Type B pancreatic cell (in vitro differentiated cells): ENCODE data around the gene RETREG3. TPM values are rescaled to one million over a fixed set of nuclear protein-coding genes. Genes with fewer than 3 reads are reported as not detected.
"Not testable (repeated sequence)": the region's sequence is repeated elsewhere in the genome, so short reads cannot be mapped to it uniquely, and the experiment has no call there.

ENCODE experiments used
- DNase-seq: peaks from one replicate; pipeline ENCODE4 v3.0.0; 2021; ENCODE audit warnings: mixed read lengths; ENCODE audit not compliant: unreplicated experiment; ENCODE audit errors: extremely low spot score
- H3K27ac Mint-ChIP-seq: 2 replicates; pipeline ENCODE4 v1.8.0; 2021; ENCODE audit warnings: mild to moderate bottlenecking, mixed read lengths
- H3K27me3 Mint-ChIP-seq: 2 replicates; pipeline ENCODE4 v1.8.0; 2021; ENCODE audit warnings: mixed read lengths
- H3K36me3 Mint-ChIP-seq: 2 replicates; pipeline ENCODE4 v1.8.0; 2021; ENCODE audit warnings: mixed read lengths
- H3K4me1 Mint-ChIP-seq: one replicate; pipeline ENCODE4 v1.8.0; 2021; ENCODE audit warnings: mixed read lengths; ENCODE audit not compliant: unreplicated experiment
- H3K4me3 Mint-ChIP-seq: 2 replicates; pipeline ENCODE4 v1.8.0; 2021; ENCODE audit warnings: mild to moderate bottlenecking, mixed read lengths
- H3K9me3 Mint-ChIP-seq: 2 replicates; pipeline ENCODE4 v1.8.0; 2021; ENCODE audit warnings: mixed read lengths
- total RNA-seq: library from RNA; stranded (reverse); gene quantifications from 2 replicates; pipeline ENCODE4 v1.2.1, GENCODE V29; 2021; ENCODE audit warnings: low replicate concordance
- TF ChIP-seq, protein P1 (sequence below): fragments of 200-600 bp; sonication (generic); conservative IDR thresholded peaks from 2 replicates; pipeline ENCODE4 v1.5.0; 2021; ENCODE audit warnings: antibody characterized with exemption, mild to moderate bottlenecking

RETREG3 gene
- total RNA-seq, 1 donor from 2014 or later, result 62.9 TPM

- no peak for DNase-seq
- H3K36me3 Mint-ChIP-seq, result no peaks in the 10 kb centered on the region
- H3K4me3 Mint-ChIP-seq, result no peak overlapping the region
- TF ChIP-seq, protein P1, sequence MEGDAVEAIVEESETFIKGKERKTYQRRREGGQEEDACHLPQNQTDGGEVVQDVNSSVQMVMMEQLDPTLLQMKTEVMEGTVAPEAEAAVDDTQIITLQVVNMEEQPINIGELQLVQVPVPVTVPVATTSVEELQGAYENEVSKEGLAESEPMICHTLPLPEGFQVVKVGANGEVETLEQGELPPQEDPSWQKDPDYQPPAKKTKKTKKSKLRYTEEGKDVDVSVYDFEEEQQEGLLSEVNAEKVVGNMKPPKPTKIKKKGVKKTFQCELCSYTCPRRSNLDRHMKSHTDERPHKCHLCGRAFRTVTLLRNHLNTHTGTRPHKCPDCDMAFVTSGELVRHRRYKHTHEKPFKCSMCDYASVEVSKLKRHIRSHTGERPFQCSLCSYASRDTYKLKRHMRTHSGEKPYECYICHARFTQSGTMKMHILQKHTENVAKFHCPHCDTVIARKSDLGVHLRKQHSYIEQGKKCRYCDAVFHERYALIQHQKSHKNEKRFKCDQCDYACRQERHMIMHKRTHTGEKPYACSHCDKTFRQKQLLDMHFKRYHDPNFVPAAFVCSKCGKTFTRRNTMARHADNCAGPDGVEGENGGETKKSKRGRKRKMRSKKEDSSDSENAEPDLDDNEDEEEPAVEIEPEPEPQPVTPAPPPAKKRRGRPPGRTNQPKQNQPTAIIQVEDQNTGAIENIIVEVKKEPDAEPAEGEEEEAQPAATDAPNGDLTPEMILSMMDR, result no peak
- no peaks in the 10 kb centered on the region for H3K27me3 Mint-ChIP-seq
- no peak overlapping the region for H3K27ac Mint-ChIP-seq
- peaks cover 3% of the 10 kb centered on the region for H3K4me1 Mint-ChIP-seq
- no peaks in the 10 kb centered on the region for H3K9me3 Mint-ChIP-seq
These were observed 20.3 kb upstream of the RETREG3 start for GRCh38 chr17:42629411-42630009.

DNA sequence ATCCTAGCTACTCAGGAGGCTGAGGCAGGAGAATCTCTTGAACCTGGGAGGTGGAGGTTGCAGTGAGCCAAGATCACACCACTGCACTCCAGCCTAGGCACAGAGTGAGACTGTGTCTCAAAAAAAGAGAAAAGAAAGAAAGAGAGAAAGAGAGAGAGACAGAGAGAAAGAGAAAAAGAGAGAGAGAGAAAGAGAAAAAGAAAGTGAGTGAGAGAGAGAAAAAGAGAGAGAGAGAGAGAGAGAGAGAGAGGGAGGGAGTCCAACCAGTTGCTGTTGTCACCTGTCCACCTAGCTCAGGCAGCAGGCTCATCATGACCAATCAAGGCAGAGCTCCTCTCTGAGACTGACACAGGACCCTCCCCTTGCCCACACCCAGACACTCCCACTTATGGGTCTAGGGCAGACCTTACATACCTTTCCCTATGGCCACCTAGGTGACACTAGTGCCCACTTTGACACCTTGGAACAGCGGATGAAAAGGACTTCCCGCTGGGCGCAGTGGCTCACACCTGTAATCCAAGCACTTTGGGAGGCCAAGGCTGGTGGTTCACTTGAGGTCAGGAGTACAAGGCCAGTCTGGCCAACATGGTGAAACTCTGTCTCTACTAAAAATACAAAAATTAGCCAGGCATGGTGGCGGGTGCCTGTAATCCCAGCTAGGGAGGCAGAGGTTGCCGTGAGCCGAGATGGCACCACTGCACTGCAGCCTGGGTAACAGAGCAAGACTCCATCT is 18.0 kb upstream of the RETREG3 start:
- not testable (repeated sequence) for H3K27ac Mint-ChIP-seq, H3K4me3 Mint-ChIP-seq, H3K9me3 Mint-ChIP-seq, H3K36me3 Mint-ChIP-seq, DNase-seq, H3K27me3 Mint-ChIP-seq, H3K4me1 Mint-ChIP-seq

DNA sequence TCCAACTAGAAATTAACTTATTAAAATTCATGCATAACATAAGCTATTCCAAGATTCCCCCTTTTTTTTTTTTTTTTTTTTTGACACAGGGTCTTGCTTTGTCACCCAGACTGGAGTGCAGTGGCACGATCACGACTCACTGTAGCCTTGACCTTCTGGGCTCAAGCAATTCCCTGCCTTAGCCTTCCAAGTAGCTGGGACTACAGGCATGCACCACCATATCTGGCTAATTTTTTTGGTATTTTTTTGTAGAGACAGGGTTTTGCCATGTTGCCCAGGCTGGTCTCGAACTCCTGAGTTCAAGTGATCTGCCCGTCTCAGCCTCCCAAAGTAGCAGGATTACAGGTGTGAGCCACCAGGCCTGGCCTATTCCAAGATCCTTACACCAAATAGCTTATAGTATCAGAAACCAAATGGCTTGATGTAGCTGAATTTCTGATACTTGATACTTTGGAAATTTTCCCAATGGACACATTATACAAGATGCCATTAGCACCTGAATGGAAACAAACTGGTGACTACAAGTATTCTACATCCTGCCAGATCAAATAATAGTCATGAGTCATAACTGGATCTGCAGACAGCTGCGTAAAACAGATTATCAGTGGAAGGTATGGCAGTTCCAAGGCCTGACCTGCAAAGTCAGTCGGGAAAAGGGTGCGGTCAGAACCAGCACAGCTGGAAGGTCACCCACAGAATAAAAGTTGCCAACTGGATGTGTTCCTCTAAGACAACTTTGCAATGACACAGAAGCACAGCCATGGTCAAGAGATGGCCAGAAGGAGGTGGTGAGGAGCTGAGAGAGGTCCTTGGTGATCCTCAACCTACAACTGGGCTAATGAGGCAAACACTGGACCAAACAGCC is 14.8 kb upstream of the RETREG3 start:
- DNase-seq, result no peak
- TF ChIP-seq, protein P1, result no peak
- Mint-ChIP-seq H3K27me3 (no peaks in the 10 kb centered on the region), H3K4me1 (peaks cover 2% of the 10 kb centered on the region), H3K4me3 (no peak overlapping the region), H3K9me3 (no peaks in the 10 kb centered on the region), H3K27ac (no peak overlapping the region), H3K36me3 (no peaks in the 10 kb centered on the region)

DNA sequence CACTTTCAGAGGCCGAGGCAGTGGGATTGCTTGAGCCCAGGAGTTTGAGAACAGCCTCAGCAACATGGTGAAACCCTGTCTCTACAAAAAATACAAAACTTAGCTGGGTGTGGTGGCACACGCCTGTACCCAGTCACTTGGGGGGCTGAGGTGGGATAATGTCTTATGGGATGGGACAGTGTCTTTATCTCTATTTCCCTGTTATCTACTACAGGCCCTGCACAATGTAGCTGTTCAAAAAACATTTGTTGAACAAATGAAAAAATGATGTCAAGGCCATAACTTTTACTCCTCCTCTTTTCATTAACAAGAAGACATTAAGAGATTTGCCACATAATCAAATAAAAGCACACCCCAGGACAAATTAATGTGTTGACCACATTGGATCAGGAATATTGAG is 14.1 kb upstream of the RETREG3 start:
- TF ChIP-seq, protein P1, result no peak
- no peak overlapping the region for H3K4me3 Mint-ChIP-seq
- H3K27ac Mint-ChIP-seq, result no peak overlapping the region
- no peaks in the 10 kb centered on the region for H3K9me3 Mint-ChIP-seq
- no peaks in the 10 kb centered on the region for H3K36me3 Mint-ChIP-seq
- DNase-seq, result no peak
- peaks cover 6% of the 10 kb centered on the region for H3K4me1 Mint-ChIP-seq
- no peaks in the 10 kb centered on the region for H3K27me3 Mint-ChIP-seq

- not testable (repeated sequence) for DNase-seq
These were observed 12.8 kb upstream of the RETREG3 start for GRCh38 chr17:42621987-42622386.

DNA sequence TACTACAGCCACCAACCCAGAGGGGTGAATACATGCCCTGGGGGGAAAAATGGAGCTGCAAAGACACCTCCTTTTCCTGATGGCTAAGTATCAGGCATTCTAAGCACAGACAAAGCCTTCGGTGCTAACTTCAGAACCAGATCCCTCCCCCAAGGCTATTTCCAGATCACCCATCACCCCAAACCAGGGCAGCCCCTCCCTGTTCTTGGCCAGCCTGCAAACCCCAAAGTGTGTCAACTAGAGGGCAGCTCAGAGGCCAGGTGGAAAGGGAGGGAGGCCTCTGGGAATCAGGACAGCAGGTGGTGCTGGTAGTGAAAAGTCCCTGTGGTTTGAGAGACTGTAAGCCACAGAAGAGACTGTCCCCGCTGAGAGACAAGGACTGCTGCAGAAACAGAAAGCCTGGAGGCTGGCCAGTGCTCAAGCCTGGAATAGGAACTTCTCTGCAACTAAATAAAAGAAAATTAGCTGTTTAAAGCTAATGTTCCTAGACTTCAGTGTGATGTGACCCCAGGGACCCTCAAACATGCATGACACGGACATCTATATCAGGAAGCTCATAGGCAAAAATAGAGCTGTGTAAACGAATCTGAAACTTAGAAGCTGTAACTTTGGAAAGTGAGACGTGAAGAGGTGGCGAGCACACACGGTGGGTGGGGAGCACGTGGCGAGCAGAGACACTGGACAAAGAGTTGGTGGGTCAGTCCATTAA is 9.4 kb upstream of the RETREG3 start:
- Mint-ChIP-seq H3K4me1 (peaks cover 6% of the 10 kb centered on the region), H3K27ac (no peak overlapping the region), H3K27me3 (no peaks in the 10 kb centered on the region), H3K4me3 (no peak overlapping the region), H3K36me3 (peaks cover 12% of the 10 kb centered on the region), H3K9me3 (no peaks in the 10 kb centered on the region)
- no peak for DNase-seq
- TF ChIP-seq, protein P1, result no peak

More at GRCh38 chr17:42621987-42622386, 12.8 kb upstream of the RETREG3 start:
- not testable (repeated sequence) for H3K4me3 Mint-ChIP-seq, H3K27ac Mint-ChIP-seq, H3K27me3 Mint-ChIP-seq, H3K36me3 Mint-ChIP-seq, H3K4me1 Mint-ChIP-seq, H3K9me3 Mint-ChIP-seq
